HG03575 (cell line): ENCODE data around the gene CACNA1C.

Experiments used
- ATAC-seq: cut with Tn5 transposase; IDR thresholded peaks from one replicate; pipeline ENCODE4 v1.9.1; 2021; ENCODE audit not compliant: unreplicated experiment, insufficient number of reproducible peaks, low FRiP score; ENCODE audit errors: extremely low read depth

The CACNA1C gene

DNA sequence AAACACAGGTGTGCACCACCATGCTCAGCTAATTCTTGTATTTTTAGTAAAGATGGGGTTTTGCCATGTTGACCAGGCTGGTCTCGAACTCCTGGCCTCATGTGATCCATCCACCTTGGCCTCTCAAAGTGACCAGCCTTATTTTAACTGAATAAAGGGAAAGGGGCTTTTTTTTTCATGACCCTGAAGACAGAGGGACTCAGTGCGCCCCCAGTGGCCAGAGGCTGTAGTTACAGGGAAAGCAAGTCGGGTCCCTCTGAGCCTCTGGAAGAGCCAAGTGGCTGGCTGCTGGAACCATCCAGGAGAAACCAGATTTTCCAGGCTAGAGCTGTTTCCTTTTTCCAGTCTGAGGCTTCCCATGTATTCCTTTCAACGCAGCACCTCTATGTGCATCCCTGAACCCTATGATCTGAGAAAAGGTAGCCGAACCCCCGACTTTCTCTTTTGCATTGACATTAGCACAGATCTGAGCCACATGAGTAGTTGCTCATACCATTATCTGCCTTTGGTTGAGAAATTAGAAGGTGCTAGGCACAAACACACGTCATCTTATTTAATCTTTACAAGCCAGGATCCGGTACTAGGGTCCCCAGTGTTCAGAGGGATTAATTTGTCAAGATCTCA, 342.7 kb downstream of the CACNA1C start:
- no peak for ATAC-seq

DNA sequence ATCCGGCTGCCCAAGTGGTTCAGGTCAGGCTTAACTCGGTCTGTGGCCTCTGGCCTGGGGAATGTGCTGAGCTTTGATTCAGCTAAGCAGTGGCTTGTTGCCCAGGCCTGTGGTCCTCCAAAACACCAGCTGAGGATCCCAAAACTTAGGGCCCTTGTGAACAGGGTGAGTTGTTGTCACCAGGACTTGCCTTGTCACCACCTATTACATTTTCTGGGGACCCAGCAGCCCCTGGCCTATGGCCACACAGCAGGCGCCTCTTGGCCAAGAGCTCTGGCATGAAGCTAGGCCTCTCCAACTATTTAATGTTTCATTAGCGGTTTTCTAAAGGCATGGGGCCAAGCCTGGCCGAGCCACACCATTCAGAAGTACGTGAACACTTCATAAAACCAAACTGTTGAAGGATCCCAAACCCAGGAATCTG, 343.7 kb downstream of the CACNA1C start:
- ATAC-seq, result no peak

DNA sequence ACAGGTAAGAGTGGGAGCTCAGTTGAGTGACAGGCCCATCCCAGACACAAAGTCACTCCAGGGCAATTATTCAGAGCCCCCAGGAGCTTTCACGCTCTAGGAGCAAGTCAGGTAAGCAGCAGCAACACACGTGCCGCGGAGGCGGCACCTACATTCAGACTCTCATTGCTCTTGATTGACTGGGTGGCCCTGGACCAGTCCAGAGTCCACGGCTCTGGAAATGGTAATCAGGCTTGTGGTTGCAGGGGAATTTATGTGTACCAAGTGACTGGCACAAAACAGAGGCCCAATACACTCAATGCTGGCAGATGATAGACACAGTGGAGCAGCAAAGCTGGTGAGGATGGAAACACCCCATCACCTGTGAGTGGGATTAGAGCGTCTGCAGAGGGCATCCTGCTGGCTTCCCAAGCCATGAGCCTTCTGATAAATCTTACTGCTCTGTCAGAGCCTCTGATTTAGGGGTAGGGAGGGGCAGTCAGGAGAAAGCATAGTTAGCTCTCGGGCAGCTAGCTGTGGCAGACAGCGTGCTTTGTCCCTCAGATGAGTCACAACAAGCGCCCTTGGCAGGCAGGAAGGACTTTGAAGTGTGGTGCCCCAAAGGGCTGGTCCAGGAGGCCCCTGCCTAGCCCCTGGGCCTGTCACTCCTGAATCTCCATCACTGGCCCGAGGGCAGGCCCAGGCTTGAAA, 344.7 kb downstream of the CACNA1C start:
- no peak for ATAC-seq

DNA sequence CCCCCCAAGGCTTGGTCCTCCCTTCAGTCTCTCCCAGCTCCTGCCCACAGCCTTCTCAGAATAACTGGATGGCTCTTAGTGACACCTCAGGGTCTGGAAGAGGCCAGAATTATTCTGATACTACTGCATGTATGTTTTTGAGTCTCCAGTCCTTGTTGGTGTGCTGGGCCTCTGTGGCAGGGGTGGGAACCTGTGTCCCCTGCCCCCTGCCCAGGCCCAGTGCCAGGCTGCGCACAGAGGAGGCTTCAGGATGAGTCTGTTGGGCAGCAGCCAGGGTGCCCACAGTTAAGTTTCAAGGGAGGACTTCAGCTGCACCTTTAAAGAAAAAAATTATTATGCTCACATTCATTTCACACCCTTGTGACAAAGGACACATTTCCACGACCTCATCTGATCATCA, 348.3 kb downstream of the CACNA1C start:
- ATAC-seq, result no peak

DNA sequence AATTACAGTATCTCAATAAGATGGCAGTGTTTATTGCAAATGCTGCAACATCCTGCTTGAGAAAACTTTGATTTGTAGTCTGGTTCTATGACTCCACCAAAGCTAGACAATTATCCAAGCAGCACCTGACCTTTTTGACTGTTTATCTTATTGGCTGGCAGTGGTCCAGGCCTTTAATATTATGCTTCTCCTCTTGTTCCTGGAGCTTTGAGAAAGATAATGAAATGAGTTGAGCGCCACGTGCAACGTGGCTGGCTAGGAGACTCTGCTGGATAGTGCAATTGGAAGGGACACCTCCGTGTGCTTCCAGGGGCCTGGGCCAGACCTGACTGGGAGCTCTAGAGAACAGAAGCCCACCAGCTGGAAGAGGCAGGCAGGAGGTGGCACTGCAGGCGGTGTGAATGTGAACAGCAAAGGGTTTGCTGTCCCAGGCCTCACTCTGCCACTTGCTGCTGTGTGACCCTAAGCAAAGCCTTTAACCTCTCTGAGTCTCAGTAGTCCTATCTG, 349.3 kb downstream of the CACNA1C start:
- no peak for ATAC-seq

DNA sequence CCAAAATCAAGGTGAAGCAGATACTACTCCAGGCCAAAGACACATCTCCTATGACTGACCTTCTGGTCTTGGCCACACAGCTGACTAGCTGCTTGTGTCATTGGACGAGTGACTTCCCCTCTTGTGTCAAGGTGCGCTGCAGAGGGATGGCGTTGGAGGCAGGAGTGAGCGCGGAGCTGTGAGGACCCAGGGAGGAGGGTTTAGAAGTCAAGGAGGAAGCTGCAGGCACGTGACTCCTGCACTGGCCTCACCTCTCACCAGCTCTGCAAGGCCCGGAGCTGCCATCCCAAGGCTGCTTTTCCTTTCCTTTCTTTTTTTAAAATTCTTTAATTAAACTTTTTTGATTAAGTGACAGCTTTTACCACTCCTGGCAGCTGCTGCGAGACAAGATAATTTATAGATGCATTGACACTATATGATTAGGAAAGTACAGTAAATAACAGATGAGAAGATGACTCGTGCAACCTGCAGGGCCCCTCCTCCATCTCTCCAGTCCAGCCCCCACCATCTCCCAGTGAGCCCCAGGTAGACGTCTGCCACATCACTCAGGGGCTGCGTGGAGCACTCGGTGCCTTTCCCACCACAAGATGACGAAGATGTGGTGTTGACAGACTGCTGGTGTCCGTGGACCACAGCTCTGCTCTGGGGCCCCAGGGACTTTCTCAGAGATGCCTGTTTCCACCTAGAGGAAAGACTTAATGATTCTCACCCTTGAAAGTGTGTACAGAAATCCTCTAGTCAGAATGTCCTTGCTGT, 350.6 kb downstream of the CACNA1C start:
- ATAC-seq, result no peak

DNA sequence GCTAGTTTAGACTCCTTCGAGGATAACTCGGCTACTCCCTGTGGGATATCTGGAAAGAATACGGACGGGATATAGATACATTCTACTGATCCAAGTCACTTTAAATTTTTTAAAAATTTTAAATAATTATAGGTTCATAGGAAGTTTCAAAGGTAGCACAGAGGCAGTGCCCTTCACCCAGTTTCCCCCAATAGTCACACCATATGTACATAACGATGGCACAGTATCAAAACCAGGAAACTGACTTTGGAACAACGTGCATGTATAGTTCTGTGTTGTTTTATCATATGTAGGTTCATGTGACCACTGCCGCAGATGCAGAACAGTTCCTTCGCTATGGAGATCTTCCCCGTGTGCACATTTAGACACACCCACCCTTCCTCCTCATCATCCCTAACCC, 352.3 kb downstream of the CACNA1C start:
- ATAC-seq, result no peak

DNA sequence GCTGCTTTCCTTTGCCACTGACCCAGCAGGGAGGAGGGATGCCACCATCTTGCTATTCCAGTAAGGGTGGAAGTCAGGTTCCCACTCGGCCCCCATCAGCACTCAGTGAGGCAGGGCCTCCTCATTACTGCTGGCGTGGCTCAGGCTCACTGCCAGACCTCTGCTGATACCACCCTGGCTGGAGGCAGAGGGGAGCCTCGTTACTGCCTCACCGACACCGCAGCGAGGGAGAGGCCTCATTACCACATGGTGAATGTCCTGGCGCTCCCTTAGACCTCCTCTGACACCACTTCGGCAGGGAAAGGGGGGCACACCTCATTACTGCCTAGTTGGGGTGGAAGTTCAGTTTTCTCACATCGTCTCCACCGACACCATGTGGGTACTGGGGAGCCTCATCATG, 354.1 kb downstream of the CACNA1C start:
- ATAC-seq, result no peak

DNA sequence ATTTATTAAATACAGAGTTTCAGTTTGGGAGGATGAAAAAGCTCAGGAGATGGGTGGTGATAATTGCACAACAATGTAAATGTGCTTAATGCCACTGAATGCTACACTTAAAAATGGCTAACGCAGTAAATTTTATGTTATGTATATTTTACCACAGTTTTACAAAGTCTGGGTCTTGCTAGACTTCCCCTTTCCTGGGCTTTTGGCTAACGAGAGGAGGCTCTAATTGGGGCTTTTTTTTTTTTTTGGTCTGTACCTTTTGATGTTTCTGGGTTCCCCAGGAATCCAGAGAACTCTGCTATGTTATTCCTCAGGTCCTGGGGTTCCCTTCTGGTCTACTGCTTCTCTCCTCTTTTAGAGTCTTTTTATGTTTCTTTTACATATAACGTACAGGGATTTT, 355.5 kb downstream of the CACNA1C start:
- no peak for ATAC-seq

DNA sequence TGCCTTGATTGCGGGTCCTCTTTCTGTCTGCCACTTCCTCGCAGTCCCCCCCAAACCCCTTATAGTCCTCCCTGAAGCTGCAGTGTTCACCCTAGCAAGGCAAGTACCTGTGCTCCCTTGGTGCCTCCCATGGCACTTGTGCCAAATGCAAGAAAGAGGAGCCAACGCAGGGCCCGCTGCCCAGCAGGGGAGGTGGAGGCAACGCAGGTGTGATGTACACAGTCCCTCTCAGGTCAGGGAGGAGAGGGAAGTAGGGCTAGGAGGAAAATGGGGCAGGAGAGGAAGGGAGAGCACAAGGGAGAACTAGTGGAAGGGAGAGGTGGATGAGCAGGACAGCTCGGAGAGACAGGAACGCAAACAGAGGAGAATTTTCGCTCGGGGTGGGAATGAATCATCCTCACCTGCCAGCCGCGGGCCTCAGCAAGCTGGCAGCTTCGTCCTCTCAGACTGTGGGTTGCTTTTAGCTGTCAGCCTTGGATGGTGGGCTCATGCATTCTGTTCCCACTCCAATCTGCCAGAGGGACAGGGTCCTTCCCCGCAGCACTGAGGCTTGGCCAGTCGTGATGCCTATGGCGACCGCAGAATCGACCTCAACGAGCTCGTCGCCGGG, 357.0 kb downstream of the CACNA1C start:
- no peak for ATAC-seq

DNA sequence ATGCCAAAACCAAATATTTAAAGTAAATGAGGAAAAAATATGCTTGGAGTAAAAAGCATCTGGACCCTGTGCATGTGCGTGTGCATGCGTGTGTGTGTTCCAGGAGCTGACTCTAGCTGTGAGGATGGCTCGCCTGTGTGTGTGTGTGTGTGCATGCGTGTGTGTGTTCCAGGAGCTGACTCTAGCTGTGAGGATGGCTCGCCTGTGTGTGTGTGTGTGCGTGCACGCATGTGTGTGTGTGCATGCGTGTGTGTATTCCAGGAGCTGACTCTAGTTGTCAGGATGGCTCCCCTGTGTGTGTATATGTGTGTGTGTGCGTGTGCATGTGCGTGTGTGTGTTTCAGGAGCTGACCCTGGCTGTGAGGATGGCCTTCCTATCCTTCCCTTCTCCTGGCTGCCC, 357.7 kb downstream of the CACNA1C start:
- no peak for ATAC-seq

DNA sequence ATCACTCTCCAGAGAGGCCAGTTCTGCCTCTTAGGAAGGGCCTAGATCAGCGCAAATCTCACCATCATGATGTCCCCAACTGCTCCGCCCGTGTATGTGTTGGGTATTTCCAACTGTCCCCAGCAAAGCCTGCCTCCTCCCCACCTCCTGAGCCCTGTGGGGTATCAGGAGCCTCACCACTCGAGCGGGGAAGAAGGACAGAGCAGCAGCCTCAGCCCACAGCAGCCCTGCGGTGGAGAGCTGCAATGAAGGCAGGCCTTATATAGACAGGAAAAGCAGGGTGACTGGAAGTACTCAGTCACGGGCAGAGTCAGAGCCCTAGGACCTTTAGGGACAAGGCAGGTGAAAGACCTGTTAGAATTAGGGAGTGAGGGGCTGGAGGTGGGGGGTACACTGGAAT, 358.2 kb downstream of the CACNA1C start:
- no peak for ATAC-seq

DNA sequence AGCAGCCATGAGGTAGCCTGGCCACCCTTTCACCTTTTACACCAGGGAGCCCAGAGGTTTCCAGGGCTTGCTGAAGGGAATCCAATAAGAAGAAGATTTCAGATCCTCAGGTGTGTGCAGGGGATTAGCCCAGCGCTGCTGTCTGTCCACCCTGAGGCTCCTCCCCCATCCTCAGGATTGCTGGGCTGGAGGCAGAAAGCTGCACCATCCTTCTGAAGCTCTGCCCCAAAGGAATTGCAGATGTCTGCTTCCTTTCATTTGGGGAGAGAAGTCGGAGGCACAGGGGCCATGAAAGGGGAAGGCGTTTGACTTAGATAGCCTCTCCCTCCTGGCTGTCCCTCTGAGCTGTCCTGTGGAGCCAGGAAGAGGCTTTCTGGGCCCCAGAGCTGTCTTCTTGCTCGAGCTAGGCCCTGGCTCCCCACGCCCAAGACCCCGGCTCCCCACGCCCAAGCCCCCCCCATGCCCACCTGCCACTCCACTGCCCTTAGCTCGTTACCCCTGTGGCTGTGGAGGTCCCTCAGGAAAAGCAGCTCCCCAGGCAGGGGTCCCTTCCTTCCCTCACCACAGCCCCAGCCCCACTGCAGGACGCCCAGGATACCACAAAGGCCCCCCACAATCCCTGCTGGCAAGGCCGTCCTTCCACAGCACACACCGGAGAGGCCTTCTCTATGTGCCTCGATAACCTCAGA, 359.0 kb downstream of the CACNA1C start:
- no peak for ATAC-seq

DNA sequence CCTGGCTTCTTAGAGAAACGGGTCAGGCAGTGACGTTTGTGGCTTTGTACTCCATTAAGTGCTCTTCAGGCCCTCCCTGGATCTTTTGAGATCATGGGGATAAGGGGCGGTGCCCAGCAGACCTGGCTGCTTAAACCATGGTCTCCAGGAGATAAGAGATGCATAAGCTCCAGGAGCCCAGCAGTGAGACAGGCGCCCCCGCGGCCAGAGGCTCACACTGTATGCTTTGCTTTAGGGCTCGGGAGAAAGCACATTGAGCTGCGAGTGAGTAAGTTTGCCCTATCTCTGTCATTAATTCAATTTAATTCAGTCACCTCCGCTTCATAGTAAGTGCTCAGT, 359.5 kb downstream of the CACNA1C start:
- no peak for ATAC-seq

DNA sequence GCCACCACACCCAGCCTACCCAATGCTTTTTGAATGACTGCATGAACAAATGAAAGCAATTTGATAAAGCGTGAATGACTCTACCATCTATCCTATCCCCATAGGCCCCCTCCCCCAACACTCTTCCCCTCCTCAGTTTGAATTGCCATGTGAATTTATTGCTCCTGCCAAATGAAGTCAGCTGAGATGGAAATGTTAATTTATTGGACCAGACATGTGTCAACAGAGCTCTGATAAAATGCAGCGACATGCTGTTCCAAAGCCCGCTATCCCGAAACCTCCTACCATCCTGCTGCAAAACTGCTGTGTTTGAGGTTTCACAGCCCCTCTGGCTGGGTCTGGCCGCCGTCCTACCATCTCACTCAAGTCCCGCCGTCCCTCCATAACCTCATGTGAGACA, 360.5 kb downstream of the CACNA1C start:
- no peak for ATAC-seq

DNA sequence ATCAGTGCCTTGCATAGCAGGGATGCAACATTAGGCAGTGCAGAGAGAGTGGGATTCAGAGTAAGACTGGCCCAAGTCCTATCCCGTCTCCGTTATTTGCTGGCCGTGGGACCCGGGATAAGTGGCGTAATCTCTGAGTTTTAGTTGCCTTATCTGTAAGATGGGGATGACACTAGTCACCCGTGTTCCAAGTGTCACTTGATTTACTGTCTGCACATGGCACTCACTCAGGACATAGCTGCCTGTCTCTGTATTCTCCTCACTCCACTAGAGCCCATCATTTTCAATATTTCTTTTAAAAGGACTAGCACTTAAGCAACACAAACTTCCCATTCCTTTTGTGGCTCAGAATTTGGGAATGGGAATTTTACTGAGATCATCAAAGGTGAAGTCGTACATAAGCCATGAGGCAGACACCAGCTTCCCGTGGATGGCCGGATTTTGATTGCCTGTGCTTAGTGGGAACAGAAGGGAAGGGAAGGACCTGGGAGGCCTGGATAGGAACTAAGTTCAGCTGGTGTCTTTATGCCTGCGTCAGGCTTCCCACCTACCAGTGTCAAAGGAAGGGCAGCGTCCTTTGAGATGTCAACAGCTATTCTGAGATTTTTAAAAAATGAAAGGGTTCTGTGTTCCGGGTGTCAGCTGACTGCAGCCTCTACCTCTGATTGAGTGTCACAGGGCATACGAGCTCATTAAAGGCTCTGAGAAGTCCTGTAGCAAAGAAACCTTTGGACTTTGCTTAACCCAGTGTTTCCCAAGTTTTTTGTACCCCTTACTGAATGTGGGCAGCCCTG, 361.4 kb downstream of the CACNA1C start:
- ATAC-seq, result no peak

DNA sequence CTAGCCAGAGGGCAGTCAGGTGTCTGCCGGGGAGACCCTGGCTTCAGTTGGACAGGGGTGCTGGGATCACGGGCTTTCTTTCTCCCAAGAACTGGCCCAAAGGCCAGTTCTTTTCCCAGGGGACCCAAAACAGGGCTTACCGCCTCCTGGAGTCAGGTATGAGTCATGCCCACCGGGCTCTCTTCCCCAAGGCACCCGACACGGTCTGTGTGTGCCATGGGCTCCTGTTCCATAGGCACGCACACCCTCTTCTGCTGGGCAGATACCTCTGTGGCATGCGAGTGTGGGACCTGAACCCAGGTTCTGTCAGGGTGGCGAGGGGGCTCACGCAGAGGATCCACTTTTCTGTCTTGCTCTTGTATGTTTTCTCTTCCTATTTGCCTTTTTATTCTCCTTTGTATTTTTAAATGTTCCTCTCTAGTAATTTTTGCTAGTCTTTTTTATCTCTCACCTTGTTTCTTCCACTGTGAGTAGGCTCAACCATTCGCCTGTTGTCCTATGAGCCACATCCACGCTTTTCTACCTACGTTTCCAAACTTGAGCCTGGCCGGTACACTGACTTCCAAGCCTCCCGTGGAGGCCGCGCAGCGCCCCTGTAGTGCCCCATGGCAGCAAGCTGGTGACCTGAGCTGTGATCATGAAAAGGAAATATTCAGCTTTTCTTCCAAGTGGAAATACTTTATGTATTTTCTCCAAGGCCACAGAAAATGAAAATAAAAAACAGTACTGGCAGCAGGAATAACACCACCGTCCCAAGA, 362.2 kb downstream of the CACNA1C start:
- no peak for ATAC-seq

DNA sequence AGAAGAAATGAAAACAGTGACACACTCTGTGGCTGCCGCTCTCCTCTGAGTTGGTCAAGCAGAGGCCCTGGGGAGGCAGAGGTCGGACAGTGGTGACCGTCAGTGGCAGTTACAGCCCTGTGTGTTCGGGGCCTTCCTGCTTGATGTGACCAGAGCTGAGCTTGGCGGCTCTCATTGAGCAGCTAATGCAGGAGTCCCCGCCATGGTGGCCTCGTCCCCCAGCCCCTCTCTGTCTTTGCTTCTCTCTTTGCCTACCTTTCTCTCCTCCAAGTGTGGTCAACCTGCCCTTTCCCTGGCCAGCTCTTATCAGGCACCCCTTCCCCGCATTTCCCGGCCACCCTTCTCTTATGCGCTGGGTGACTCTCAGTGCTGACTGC, 362.8 kb downstream of the CACNA1C start:
- ATAC-seq, result no peak
